NT2/D1 (cell line): Measurements from ENCODE around the gene ABHD18.

Experiments used
- SUZ12 ChIP-seq: IDR thresholded peaks from 2 replicates; pipeline ENCODE4 v1.6.1; 2011; ENCODE audit not compliant: insufficient read length, insufficient read depth; ENCODE audit errors: extremely low read depth
- YY1 ChIP-seq: IDR thresholded peaks from 2 replicates; pipeline ENCODE4 v1.6.1; 2011; ENCODE audit not compliant: insufficient read length, insufficient read depth
- ZNF274 ChIP-seq: IDR thresholded peaks from 2 replicates; pipeline ENCODE4 v1.6.1; 2011; ENCODE audit warnings: mild to moderate bottlenecking, low read depth, low read length

DNA sequence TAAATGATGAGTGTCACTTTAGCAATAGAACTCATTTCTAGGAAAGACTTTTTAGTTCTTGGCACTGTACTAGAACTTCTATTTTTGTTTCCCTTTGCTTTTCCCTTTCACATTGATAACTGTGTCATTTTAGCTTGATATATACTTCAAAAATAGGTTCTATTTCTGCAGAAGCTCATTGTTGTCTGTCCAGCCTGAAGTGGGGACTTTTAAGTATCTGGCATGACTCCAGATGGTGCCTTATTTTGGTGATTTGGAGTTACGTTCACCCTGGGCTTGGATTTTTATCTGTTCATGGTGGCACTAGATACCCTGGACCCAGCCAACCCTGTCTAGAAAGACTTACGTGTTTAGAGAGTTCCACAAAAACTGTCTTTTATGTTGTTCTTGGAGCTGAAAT, 3.4 kb downstream of the ABHD18 start:
- TF ChIP-seq ZNF274 (no peak), SUZ12 (no peak), YY1 (no peak)
